SW 1271 (cell line): Measurements from ENCODE around the gene NECTIN1.

Experiments
- DNase-seq, 2 experiments: peaks; one replicate each; lab custom pipeline; 2025; lab: John Stamatoyannopoulos, UW

NECTIN1 gene

GRCh38 chr11:119691701-119692539 is 37.1 kb downstream of the NECTIN1 start:
- no peak for DNase-seq

GRCh38 chr11:119691020-119691666 is 37.9 kb downstream of the NECTIN1 start:
- DNase-seq = no peak

- DNase-seq = no peak
Observed at GRCh38 chr11:119689302-119689701, 39.7 kb downstream of the NECTIN1 start.

- DNase-seq = no peak
Observed at GRCh38 chr11:119688356-119688755, 40.6 kb downstream of the NECTIN1 start.

- no peak for DNase-seq
Observed at GRCh38 chr11:119687373-119688046, 41.5 kb downstream of the NECTIN1 start.

- no peak for DNase-seq
Observed at GRCh38 chr11:119686177-119686882, 42.7 kb downstream of the NECTIN1 start.

- no peak for DNase-seq
Observed at GRCh38 chr11:119685111-119685746, 43.8 kb downstream of the NECTIN1 start.

GRCh38 chr11:119684361-119685110 is 44.5 kb downstream of the NECTIN1 start:
- DNase-seq = peak; percentile 48 to 62

GRCh38 chr11:119683783-119684182 is 45.2 kb downstream of the NECTIN1 start:
- no peak for DNase-seq

GRCh38 chr11:119681361-119681910 is 47.6 kb downstream of the NECTIN1 start:
- no peak for DNase-seq

GRCh38 chr11:119680541-119681360 is 48.2 kb downstream of the NECTIN1 start:
- DNase-seq = no peak

GRCh38 chr11:119679346-119679745 is 49.7 kb downstream of the NECTIN1 start:
- DNase-seq = no peak

- DNase-seq = no peak
Observed at GRCh38 chr11:119678351-119678750, 50.6 kb downstream of the NECTIN1 start.

- no peak for DNase-seq
Observed at GRCh38 chr11:119677840-119678239, 51.2 kb downstream of the NECTIN1 start.

GRCh38 chr11:119676461-119677020 is 52.5 kb downstream of the NECTIN1 start:
- no peak for DNase-seq

GRCh38 chr11:119673759-119674336 is 55.2 kb downstream of the NECTIN1 start:
- no peak for DNase-seq

GRCh38 chr11:119673052-119673758 is 55.8 kb downstream of the NECTIN1 start:
- DNase-seq = no peak

GRCh38 chr11:119672597-119672996 is 56.4 kb downstream of the NECTIN1 start:
- DNase-seq = no peak
